BJ (cell line): Measurements from ENCODE around the gene AAGAB. TPM values are rescaled to one million over a fixed set of nuclear protein-coding genes. Genes with fewer than 3 reads are reported as not detected.
"Not testable (repeated sequence)": the region's sequence is repeated elsewhere in the genome, so short reads cannot be mapped to it uniquely, and the experiment has no call there.

Experiments used
- CTCF ChIA-PET: fragments of 350-600 bp; formaldehyde crosslinking; extraction: SDS; loops from one replicate; lab custom pipeline; 2021; ENCODE audit warnings: antibody characterized with exemption, inconsistent platforms; lab: Yijun Ruan, JAX
- POLR2A ChIA-PET: fragments of 300-600 bp; sonication (Branson Sonifier 250); formaldehyde crosslinking; extraction: SDS; loops from one replicate; lab custom pipeline; 2021; ENCODE audit warnings: antibody characterized with exemption; lab: Charles Lee
- DNase-seq: peaks from one replicate; pipeline ENCODE4 v3.0.0-alpha.2; 2011; ENCODE audit warnings: low read depth
- H3K27me3 ChIP-seq: 2 replicates; pipeline ENCODE4 v1.6.0; 2011; ENCODE audit warnings: low read length; ENCODE audit not compliant: control insufficient read depth, insufficient read depth
- H3K36me3 ChIP-seq: 2 replicates; pipeline ENCODE4 v1.5.1; 2011; ENCODE audit warnings: low read length; ENCODE audit not compliant: control insufficient read depth, insufficient read depth
- H3K4me3 ChIP-seq: 2 replicates; pipeline ENCODE4 v1.5.1; 2011; ENCODE audit warnings: low read depth, mild to moderate bottlenecking, control low read depth, low read length
- polyA plus RNA-seq: library from polyadenylated mRNA; depleted of rRNA; stranded (reverse); fragments of >200 nt; gene quantifications from 2 replicates; pipeline ENCODE4 v1.2.3, GENCODE V29; 2011
- TF ChIP-seq, protein P1 (sequence below): IDR thresholded peaks from 2 replicates; pipeline ENCODE4 v1.5.1; 2011; ENCODE audit warnings: low read depth, mild to moderate bottlenecking, control low read depth, inconsistent platforms, low read length, moderate library complexity; ENCODE audit not compliant: insufficient read depth

AAGAB gene
- polyA plus RNA-seq, 1 experiment = 28.4 TPM

DNA sequence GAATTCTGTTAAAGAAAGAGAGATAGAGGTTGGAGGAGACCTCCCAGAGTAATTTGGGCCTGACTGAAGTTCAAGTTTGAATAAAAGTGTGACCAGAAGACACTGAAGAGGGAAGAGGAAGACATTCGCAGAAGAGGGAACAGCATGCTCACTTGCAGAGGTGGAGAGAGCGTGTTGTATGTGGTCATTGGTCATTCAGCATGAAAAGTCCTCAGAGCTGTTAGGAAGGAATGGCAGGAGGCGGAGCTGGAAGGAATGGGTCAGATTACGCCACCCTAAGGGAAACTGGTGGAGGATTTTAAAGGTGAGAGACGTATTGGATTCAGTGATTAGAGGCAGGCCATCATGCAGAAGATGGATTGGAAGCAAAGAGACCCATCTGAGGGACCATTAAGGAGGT lies 41.7 kb upstream of the AAGAB start:
- H3K27me3 ChIP-seq = no peaks in the 10 kb centered on the region
- TF ChIP-seq, protein P1, sequence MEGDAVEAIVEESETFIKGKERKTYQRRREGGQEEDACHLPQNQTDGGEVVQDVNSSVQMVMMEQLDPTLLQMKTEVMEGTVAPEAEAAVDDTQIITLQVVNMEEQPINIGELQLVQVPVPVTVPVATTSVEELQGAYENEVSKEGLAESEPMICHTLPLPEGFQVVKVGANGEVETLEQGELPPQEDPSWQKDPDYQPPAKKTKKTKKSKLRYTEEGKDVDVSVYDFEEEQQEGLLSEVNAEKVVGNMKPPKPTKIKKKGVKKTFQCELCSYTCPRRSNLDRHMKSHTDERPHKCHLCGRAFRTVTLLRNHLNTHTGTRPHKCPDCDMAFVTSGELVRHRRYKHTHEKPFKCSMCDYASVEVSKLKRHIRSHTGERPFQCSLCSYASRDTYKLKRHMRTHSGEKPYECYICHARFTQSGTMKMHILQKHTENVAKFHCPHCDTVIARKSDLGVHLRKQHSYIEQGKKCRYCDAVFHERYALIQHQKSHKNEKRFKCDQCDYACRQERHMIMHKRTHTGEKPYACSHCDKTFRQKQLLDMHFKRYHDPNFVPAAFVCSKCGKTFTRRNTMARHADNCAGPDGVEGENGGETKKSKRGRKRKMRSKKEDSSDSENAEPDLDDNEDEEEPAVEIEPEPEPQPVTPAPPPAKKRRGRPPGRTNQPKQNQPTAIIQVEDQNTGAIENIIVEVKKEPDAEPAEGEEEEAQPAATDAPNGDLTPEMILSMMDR = no peak
- no peaks in the 10 kb centered on the region for H3K36me3 ChIP-seq
- DNase-seq = no peak
- ChIA-PET POLR2A (interaction anchor here (0.6 kb wide), 1 partner anchor 300 kb away, joined by 3 read pairs; no protein-coding TSS in a partner anchor), CTCF (interaction anchor here (0.7 to 1.1 kb wide), 2 partner anchors 15 to 529 kb away, joined by 3 read pairs; no protein-coding TSS in a partner anchor)
- H3K4me3 ChIP-seq = no peak overlapping the region

DNA sequence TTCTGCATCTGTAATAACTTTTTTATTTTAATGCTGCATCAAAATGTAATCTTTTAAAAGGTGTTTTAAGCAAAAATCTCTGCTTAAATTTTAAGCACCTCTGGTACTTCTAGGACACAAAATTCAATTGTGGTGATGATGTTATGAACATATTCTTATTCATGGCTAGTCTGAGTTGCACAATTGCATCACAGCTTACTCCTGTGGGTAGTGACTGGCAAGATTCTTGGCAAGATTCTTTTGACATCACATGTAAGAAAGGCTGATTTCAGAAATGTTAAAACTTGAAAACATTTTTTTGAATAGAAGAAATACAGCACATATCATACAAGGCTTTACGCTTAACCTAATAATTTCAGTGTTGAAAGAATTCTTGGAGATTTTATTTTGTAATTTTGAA lies 35.9 kb upstream of the AAGAB start:
- no peak for DNase-seq
- Histone ChIP-seq H3K27me3 (no peaks in the 10 kb centered on the region), H3K36me3 (no peaks in the 10 kb centered on the region), H3K4me3 (no peak overlapping the region)
- ChIA-PET CTCF (no interaction called here), POLR2A (no interaction called here)
- TF ChIP-seq, protein P1 = no peak

DNA sequence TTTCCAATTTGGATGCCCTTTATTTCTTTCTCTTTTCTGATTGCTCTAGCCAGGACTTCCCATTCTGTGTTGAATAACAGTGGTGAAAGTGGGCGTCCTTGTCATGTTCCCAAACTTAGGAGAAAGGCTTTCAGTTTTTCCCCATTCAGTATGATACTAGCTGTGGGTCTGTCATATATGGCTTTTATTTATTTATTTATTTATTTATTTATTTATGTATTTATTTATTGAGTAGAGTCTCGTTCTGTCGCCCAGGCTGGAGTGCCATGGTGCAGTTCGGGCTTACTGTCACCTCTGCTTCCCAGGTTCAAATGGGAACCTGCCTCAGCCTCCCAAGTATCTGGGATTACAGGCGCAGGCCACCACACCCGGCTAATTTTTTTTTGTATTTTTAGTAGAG lies 31.9 kb upstream of the AAGAB start:
- POLR2A ChIA-PET, H3K27me3 ChIP-seq, DNase-seq, H3K4me3 ChIP-seq, H3K36me3 ChIP-seq, CTCF ChIA-PET: not testable (repeated sequence)

DNA sequence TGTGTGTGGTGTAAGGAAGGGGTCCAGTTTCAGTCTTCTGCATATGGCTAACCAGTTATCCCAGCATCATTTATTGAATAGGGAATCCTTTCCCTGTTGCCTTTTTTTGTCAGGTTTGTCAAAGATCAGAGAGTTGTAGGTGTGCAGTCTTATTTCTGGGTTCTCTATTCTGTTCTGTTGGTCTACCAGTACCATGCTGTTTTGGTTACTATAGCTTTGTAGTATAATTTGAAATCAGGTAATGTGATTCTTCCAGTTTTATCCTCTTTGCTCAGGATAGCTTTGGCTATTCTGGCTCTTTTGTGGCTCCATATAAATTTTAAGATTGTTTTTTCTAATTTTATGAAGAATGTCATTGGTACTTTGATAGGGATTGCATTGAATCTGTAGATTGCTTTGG lies 31.2 kb upstream of the AAGAB start:
- CTCF ChIA-PET, H3K27me3 ChIP-seq, POLR2A ChIA-PET, H3K36me3 ChIP-seq, H3K4me3 ChIP-seq, DNase-seq: not testable (repeated sequence)

DNA sequence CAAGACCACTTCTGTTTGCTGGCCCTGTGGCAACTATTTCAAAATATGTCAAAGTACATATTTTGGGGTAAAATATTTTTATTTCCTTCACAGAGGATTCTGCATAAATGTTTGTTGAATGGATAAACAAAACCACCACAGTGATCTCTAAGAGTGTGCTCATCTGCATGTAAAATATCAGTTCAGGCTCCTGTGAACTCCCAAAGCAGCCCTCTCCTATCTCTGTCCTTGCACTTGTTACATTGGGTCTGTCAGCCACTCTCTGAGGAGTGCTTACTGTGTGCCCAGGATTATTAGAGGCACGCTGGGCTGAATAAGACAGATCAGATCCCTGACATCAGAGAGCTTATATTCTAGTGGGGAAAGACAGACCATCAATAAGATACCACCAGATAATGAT lies 27.3 kb upstream of the AAGAB start:
- Histone ChIP-seq H3K36me3 (no peaks in the 10 kb centered on the region), H3K4me3 (no peak overlapping the region), H3K27me3 (no peaks in the 10 kb centered on the region)
- CTCF ChIA-PET = interaction anchor here (0.9 to 1.1 kb wide), 2 partner anchors 14 to 23 kb away, joined by 3 read pairs; no protein-coding TSS in a partner anchor
- POLR2A ChIA-PET = no interaction called here
- no peak for DNase-seq
- TF ChIP-seq, protein P1 = no peak

DNA sequence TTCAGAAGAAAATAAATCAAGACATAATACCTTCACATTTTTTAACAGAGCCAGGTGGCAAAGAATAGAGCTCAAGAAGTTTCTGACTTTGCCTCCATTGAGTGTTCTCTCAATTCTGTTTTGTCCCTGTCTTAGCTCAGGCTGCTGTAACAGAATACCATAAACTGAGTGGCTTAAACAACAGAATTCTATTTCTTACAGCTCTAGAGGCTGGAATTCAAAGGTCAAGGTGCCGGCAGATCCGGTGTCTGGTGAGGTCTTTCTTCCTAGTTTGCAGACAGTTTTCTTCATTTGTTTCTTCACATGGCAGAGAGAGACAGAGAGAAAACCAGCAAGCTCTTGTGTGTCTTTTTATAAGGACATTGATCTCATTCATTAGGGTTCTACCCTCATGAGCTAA lies 25.8 kb upstream of the AAGAB start:
- no peak for DNase-seq
- Histone ChIP-seq H3K27me3 (no peaks in the 10 kb centered on the region), H3K36me3 (no peaks in the 10 kb centered on the region), H3K4me3 (no peak overlapping the region)
- POLR2A ChIA-PET = no interaction called here
- CTCF ChIA-PET = interaction anchor here (1.0 kb wide), 1 partner anchor 61 kb away, joined by 3 read pairs; no protein-coding TSS in a partner anchor
- TF ChIP-seq, protein P1 = no peak
